Epithelial cell of proximal tubule (primary cell): Measurements from ENCODE around the gene PRKCH. TPM values are rescaled to one million over a fixed set of nuclear protein-coding genes. Genes with fewer than 3 reads are reported as not detected.

Experiments
- DNase-seq: peaks from one replicate; pipeline ENCODE4 v3.0.0-alpha.2; 2011; ENCODE audit warnings: low read depth
- H3K4me3 ChIP-seq: 2 replicates; pipeline ENCODE4 v1.5.1; 2011; ENCODE audit warnings: low read depth, mild to moderate bottlenecking, low read length
- CTCF ChIP-seq: conservative IDR thresholded peaks from 2 replicates; pipeline ENCODE4 v1.5.1; 2012; ENCODE audit warnings: low read depth, mild to moderate bottlenecking, low read length
- total RNA-seq: library from RNA; depleted of rRNA; stranded (reverse); fragments of >200 nt; gene quantifications from 2 replicates; pipeline ENCODE4 v1.2.3, GENCODE V29; 2015

Gene PRKCH
- total RNA-seq, 1 donor from 2014 or later, result 7.6 TPM

- H3K4me3 ChIP-seq, result no peak overlapping the region
- no peak for TF ChIP-seq CTCF
- DNase-seq, result no peak
Observed at GRCh38 chr14:61531465-61532122, 210.2 kb downstream of the PRKCH start.

- TF ChIP-seq CTCF, result no peak
- no peak for DNase-seq
- no peak overlapping the region for H3K4me3 ChIP-seq
Observed at GRCh38 chr14:61532123-61532505, 210.7 kb downstream of the PRKCH start.

GRCh38 chr14:61532763-61533162, 211.4 kb downstream of the PRKCH start:
- DNase-seq, result no peak
- TF ChIP-seq CTCF, result no peak
- H3K4me3 ChIP-seq, result no peak overlapping the region

- no peak for DNase-seq
- H3K4me3 ChIP-seq, result no peak overlapping the region
- TF ChIP-seq CTCF, result no peak
Observed at GRCh38 chr14:61533513-61534255, 212.3 kb downstream of the PRKCH start.

GRCh38 chr14:61535032-61535431, 213.7 kb downstream of the PRKCH start:
- no peak overlapping the region for H3K4me3 ChIP-seq
- no peak for TF ChIP-seq CTCF
- DNase-seq, result no peak

GRCh38 chr14:61535458-61535857, 214.1 kb downstream of the PRKCH start:
- no peak for TF ChIP-seq CTCF
- DNase-seq, result no peak
- no peak overlapping the region for H3K4me3 ChIP-seq
